ENCODE measurements around the gene ADGRG6. TPM values are rescaled to one million over a fixed set of nuclear protein-coding genes. Genes with fewer than 3 reads are reported as not detected.

ADGRG6 gene
- total and polyA plus RNA-seq, 10 of the 15 experiments (the other 5 are each of a cell fraction or from before 2014, with no cell fraction given) = 0.01 to 0.24 (median 0.13) TPM; not detected in 7

DNA sequence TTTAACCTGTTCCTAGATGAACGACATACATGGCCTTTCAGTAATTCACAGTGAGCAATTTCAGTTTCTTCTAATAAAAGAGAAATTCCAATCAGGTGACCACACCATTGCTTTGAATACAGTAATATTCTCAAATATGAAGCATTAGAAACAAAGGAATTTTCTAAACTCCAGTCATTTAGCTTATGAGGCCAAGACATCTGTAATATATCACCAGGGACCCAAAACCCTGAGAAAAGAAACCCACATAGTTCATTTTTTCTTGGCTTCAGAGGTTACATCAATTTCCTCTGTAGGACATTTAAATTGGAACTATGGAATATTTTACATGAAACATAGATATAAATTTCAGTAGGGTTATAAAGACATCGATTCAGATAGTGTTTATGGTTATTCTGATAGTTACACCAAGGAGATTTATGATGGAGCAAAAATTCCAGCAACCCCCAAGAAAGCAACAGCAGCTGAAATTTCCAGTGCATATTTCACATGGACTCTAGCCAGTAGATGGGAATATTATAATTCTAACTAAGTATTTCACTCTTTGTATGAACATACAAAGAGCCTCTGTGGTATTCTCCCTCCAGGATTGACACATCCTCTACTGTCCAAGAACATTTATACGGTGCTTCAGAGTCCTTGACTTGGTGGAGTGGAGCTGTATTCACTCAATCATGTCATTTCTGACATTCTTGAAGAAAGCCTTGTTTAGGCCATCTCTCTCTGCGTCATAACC lies 82.9 kb downstream of the ADGRG6 start:
- ChIA-PET RAD21 (ENCODE audit: unreplicated experiment) (no interaction called here), CTCF (no interaction called here), SMC1A (ENCODE audit: uncharacterized antibody, unreplicated experiment) (interaction anchor here (1.0 kb wide), 2 partner anchors 9 to 120 kb away, joined by 3 read pairs; no protein-coding TSS in a partner anchor), POLR2A (no interaction called here)
- TF ChIP-seq ESRRA (IDR thresholded peaks at IDR 0.05; ENCODE audit: low read length) (no peak), MTA3 (IDR thresholded peaks at IDR 0.05; ENCODE audit: borderline replicate concordance, low read length) (no peak), TCF7 (IDR thresholded peaks at IDR 0.05; ENCODE audit: borderline replicate concordance) (no peak), BCL11A (IDR thresholded peaks at IDR 0.05; ENCODE audit: low read depth, low read length) (no peak), WRNIP1 (IDR thresholded peaks at IDR 0.05; ENCODE audit: borderline replicate concordance, low read depth, low read length) (no peak), GATAD2B (conservative IDR thresholded peaks at IDR 0.05; ENCODE audit: low read depth) (no peak), MEF2B (IDR thresholded peaks at IDR 0.05; ENCODE audit: partially characterized antibody, poor library complexity, severe bottlenecking) (no peak)
- TF ChIP-seq, protein P1, sequence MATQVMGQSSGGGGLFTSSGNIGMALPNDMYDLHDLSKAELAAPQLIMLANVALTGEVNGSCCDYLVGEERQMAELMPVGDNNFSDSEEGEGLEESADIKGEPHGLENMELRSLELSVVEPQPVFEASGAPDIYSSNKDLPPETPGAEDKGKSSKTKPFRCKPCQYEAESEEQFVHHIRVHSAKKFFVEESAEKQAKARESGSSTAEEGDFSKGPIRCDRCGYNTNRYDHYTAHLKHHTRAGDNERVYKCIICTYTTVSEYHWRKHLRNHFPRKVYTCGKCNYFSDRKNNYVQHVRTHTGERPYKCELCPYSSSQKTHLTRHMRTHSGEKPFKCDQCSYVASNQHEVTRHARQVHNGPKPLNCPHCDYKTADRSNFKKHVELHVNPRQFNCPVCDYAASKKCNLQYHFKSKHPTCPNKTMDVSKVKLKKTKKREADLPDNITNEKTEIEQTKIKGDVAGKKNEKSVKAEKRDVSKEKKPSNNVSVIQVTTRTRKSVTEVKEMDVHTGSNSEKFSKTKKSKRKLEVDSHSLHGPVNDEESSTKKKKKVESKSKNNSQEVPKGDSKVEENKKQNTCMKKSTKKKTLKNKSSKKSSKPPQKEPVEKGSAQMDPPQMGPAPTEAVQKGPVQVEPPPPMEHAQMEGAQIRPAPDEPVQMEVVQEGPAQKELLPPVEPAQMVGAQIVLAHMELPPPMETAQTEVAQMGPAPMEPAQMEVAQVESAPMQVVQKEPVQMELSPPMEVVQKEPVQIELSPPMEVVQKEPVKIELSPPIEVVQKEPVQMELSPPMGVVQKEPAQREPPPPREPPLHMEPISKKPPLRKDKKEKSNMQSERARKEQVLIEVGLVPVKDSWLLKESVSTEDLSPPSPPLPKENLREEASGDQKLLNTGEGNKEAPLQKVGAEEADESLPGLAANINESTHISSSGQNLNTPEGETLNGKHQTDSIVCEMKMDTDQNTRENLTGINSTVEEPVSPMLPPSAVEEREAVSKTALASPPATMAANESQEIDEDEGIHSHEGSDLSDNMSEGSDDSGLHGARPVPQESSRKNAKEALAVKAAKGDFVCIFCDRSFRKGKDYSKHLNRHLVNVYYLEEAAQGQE (IDR thresholded peaks at IDR 0.05; ENCODE audit: low read depth, low read length) = no peak
- TF ChIP-seq, protein P2, sequence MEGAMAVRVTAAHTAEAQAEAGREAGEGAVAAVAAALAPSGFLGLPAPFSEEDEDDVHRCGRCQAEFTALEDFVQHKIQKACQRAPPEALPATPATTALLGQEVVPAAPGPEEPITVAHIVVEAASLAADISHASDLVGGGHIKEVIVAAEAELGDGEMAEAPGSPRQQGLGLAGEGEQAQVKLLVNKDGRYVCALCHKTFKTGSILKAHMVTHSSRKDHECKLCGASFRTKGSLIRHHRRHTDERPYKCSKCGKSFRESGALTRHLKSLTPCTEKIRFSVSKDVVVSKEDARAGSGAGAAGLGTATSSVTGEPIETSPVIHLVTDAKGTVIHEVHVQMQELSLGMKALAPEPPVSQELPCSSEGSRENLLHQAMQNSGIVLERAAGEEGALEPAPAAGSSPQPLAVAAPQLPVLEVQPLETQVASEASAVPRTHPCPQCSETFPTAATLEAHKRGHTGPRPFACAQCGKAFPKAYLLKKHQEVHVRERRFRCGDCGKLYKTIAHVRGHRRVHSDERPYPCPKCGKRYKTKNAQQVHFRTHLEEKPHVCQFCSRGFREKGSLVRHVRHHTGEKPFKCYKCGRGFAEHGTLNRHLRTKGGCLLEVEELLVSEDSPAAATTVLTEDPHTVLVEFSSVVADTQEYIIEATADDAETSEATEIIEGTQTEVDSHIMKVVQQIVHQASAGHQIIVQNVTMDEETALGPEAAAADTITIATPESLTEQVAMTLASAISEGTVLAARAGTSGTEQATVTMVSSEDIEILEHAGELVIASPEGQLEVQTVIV (IDR thresholded peaks at IDR 0.05; ENCODE audit: borderline replicate concordance, partially characterized antibody) = no peak
- in situ Hi-C loops (cut with MboI) = no loop called here
- Histone ChIP-seq H3K9me3 (replicated peaks; ENCODE audit: control insufficient read depth, insufficient read depth, low read length) (no peaks in the 10 kb centered on the region), H4K20me1 (ENCODE audit: control insufficient read depth, insufficient read depth) (no peaks in the 10 kb centered on the region), H3K79me2 (ENCODE audit: control insufficient read depth, insufficient read depth, low read length) (no peaks in the 10 kb centered on the region), H3K9ac (ENCODE audit: control insufficient read depth, insufficient read depth, low read length) (no peak overlapping the region), H3K4me3 (no peak overlapping the region), H3K27me3 (replicated peaks in 1 of 2; ENCODE audit: control insufficient read depth in 2 of 2, insufficient read depth in 2 of 2, low read length in 1 of 2) (no peaks in the 10 kb centered on the region), H3K4me1 (ENCODE audit: control insufficient read depth, insufficient read depth, low read length) (no peaks in the 10 kb centered on the region), H3K27ac (ENCODE audit: control insufficient read depth, insufficient read depth) (no peak overlapping the region), H2AFZ (ENCODE audit: control insufficient read depth, low read depth, low read length) (no peak overlapping the region), H3K36me3 (ENCODE audit: control insufficient read depth in 2 of 2, insufficient read depth in 2 of 2, low read length in 1 of 2) (no peaks in the 10 kb centered on the region), H3K4me2 (ENCODE audit: control insufficient read depth, insufficient read depth) (no peak overlapping the region)
- BruUV-seq (replicated peaks) = no TSS peak
- 23% methylated on average over 4 of the region's 4 CpGs for WGBS (ENCODE audit: insufficient coverage, insufficient replicate concordance, low lambda C conversion rate, missing lambda C conversion rate)
- intact Hi-C loops (cut with micrococcal nuclease; ENCODE audit: unreplicated experiment) = no loop called here
- no peak for ATAC-seq
- no peak for DNase-seq (ENCODE audit: low read depth, low spot score)
- no peak for FAIRE-seq
